ENCODE measurements around the gene TMC6. TPM values are rescaled to one million over a fixed set of nuclear protein-coding genes. Genes with fewer than 3 reads are reported as not detected.

Gene TMC6
- total RNA-seq, 1 experiment from 2014 or later: 97.7 TPM

- Histone ChIP-seq H3K4me2 (no peak overlapping the region), H3K36me3 (ENCODE audit: low read depth) (no peaks in the 10 kb centered on the region), H3K4me1 (replicated peaks; ENCODE audit: insufficient read depth) (no peaks in the 10 kb centered on the region), H3K4me3 (no peak overlapping the region), H2AFZ (no peak overlapping the region), H3K79me2 (ENCODE audit: low read depth) (no peaks in the 10 kb centered on the region), H3K27me3 (ENCODE audit: insufficient read depth, low read depth) (no peaks in the 10 kb centered on the region), H4K20me1 (ENCODE audit: insufficient read depth) (no peaks in the 10 kb centered on the region), H3K9me2 (ENCODE audit: insufficient read depth) (no peaks in the 10 kb centered on the region), H3K9me3 (ENCODE audit: insufficient read depth, low read depth) (no peaks in the 10 kb centered on the region), H3F3A (ENCODE audit: insufficient read depth, low read depth) (no peaks in the 10 kb centered on the region), H3K27ac (no peak overlapping the region)
- no peak for DNase-seq
- TF ChIP-seq EZH2 (IDR thresholded peaks at IDR 0.05; ENCODE audit: low read depth) (no peak), CTCF (conservative IDR thresholded peaks at IDR 0.05) (no peak)
- no TSS peak for BruUV-seq (replicated peaks)
- ChIA-PET CTCF (no interaction called here), POLR2A (ENCODE audit: unreplicated experiment) (no interaction called here)
- intact Hi-C loops (cut with micrococcal nuclease; ENCODE audit: unreplicated experiment): no loop called here
Measured at GRCh38 chr17:78109489-78109761, 19.1 kb downstream of the TMC6 start.

- Histone ChIP-seq H3K79me2 (ENCODE audit: low read depth) (no peaks in the 10 kb centered on the region), H3F3A (ENCODE audit: insufficient read depth, low read depth) (no peaks in the 10 kb centered on the region), H3K36me3 (ENCODE audit: low read depth) (no peaks in the 10 kb centered on the region), H3K4me3 (no peak overlapping the region), H3K4me1 (replicated peaks; ENCODE audit: insufficient read depth) (no peaks in the 10 kb centered on the region), H3K9me3 (ENCODE audit: insufficient read depth, low read depth) (no peaks in the 10 kb centered on the region), H3K27ac (no peak overlapping the region), H2AFZ (no peak overlapping the region), H4K20me1 (ENCODE audit: insufficient read depth) (no peaks in the 10 kb centered on the region), H3K4me2 (no peak overlapping the region), H3K27me3 (ENCODE audit: insufficient read depth, low read depth) (no peaks in the 10 kb centered on the region), H3K9me2 (ENCODE audit: insufficient read depth) (no peaks in the 10 kb centered on the region)
- CTCF ChIA-PET: no interaction called here
- DNase-seq: no peak
- TF ChIP-seq CTCF (conservative IDR thresholded peaks at IDR 0.05) (no peak), EZH2 (IDR thresholded peaks at IDR 0.05; ENCODE audit: low read depth) (no peak)
- intact Hi-C loops (cut with micrococcal nuclease; ENCODE audit: unreplicated experiment): no loop called here
- BruUV-seq (replicated peaks): no TSS peak
- POLR2A ChIA-PET (ENCODE audit: unreplicated experiment): no interaction called here
Measured at GRCh38 chr17:78108726-78109488, 19.6 kb downstream of the TMC6 start.

GRCh38 chr17:78107976-78108725 is 20.4 kb downstream of the TMC6 start:
- Histone ChIP-seq H3K4me2 (no peak overlapping the region), H3K27ac (no peak overlapping the region), H3K4me1 (replicated peaks; ENCODE audit: insufficient read depth) (no peaks in the 10 kb centered on the region), H3K79me2 (ENCODE audit: low read depth) (no peaks in the 10 kb centered on the region), H3F3A (ENCODE audit: insufficient read depth, low read depth) (no peaks in the 10 kb centered on the region), H2AFZ (no peak overlapping the region), H3K36me3 (ENCODE audit: low read depth) (no peaks in the 10 kb centered on the region), H3K9me2 (ENCODE audit: insufficient read depth) (no peaks in the 10 kb centered on the region), H3K4me3 (no peak overlapping the region), H3K27me3 (ENCODE audit: insufficient read depth, low read depth) (no peaks in the 10 kb centered on the region), H4K20me1 (ENCODE audit: insufficient read depth) (no peaks in the 10 kb centered on the region), H3K9me3 (ENCODE audit: insufficient read depth, low read depth) (no peaks in the 10 kb centered on the region)
- no peak for TF ChIP-seq EZH2 (IDR thresholded peaks at IDR 0.05; ENCODE audit: low read depth)
- no peak for TF ChIP-seq CTCF (conservative IDR thresholded peaks at IDR 0.05)
- no peak for DNase-seq
- intact Hi-C loops (cut with micrococcal nuclease; ENCODE audit: unreplicated experiment): no loop called here
- ChIA-PET POLR2A (ENCODE audit: unreplicated experiment) (no interaction called here), CTCF (no interaction called here)
- BruUV-seq (replicated peaks): no TSS peak
